Measurements from ENCODE around the gene ANXA3.

Gene ANXA3

GRCh38 chr4:78645853-78646757 lies 94.5 kb downstream of the ANXA3 start:
- DNase-seq (ENCODE audit: low spot score), result peak; percentile 77

GRCh38 chr4:78647272-78647671 lies 95.7 kb downstream of the ANXA3 start:
- no peak for DNase-seq (ENCODE audit: low spot score)

- DNase-seq (ENCODE audit: low spot score), result no peak
Observed at GRCh38 chr4:78648640-78649363, 97.2 kb downstream of the ANXA3 start.

GRCh38 chr4:78650106-78651024 lies 98.8 kb downstream of the ANXA3 start:
- DNase-seq (ENCODE audit: low spot score), result no peak

- DNase-seq (ENCODE audit: low spot score), result no peak
Observed at GRCh38 chr4:78651250-78651860, 99.8 kb downstream of the ANXA3 start.

GRCh38 chr4:78652282-78652876 lies 100.8 kb downstream of the ANXA3 start:
- no peak for DNase-seq (ENCODE audit: low spot score)

DNA sequence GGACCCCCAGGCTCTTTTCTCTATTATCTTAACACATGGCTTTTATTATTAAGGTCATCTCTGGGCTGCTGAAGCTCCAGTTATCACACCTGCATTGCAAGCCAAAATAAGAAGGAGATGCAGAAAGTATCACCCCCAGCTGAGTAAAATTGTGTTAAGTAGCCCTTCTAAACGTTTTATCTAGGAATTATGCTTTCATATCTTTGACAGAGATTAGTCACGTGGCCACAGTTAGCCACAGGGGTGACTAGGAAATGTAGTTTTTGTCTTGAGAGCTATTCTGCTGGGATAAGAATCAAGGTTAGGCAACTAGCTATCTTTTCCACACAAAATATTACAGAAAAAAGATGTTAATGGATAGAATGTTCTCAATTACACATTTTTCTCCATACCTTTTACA lies 102.1 kb downstream of the ANXA3 start:
- DNase-seq (ENCODE audit: low spot score), result no peak

DNA sequence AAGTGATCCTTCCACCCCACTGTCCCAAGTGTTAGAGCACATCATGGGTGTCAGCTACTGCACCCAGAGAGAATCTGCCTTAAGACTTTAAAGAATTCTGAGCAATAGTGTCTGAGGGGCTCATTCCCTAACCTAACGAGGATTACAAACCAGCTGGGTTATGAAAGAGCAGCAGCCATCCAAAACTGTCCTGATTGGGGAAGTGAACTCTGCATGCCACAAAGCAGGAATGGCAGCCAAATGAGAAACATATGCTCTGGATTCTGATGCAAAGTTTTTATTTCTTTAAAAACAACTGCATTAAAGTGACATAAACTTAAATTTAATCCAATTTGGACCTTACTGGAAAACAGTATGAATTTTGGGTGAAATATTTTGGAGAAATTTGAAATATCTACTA lies 103.2 kb downstream of the ANXA3 start:
- DNase-seq (ENCODE audit: low spot score), result no peak

- DNase-seq (ENCODE audit: low spot score), result no peak
Observed at GRCh38 chr4:78656968-78657445, 105.4 kb downstream of the ANXA3 start.

- no peak for DNase-seq (ENCODE audit: low spot score)
Observed at GRCh38 chr4:78659264-78659663, 107.7 kb downstream of the ANXA3 start.

- DNase-seq (ENCODE audit: low spot score), result no peak
Observed at GRCh38 chr4:78659665-78660064, 108.1 kb downstream of the ANXA3 start.
